Endothelial cell of umbilical vein (primary cell): ENCODE data around the gene LRIG1. TPM values are rescaled to one million over a fixed set of nuclear protein-coding genes. Genes with fewer than 3 reads are reported as not detected.

Experiments
- BruUV-seq: library from RNA; stranded (reverse); fragments of 400-500 nt; replicated peaks from 2 replicates; lab custom pipeline; 2021; lab: Mats Ljungman, UMichigan
- CTCF ChIA-PET: fragments of 300-600, 350-600 bp; sonication (Branson Sonifier 250); formaldehyde crosslinking; loops from one replicate; lab custom pipeline; 2021; ENCODE audit warnings: antibody characterized with exemption, inconsistent platforms; lab: Charles Lee
- POLR2A ChIA-PET: fragments of 300-600, 350-600 bp; sonication (Branson Sonifier 250); formaldehyde crosslinking; loops from one replicate; lab custom pipeline; 2021; ENCODE audit warnings: antibody characterized with exemption, inconsistent platforms; lab: Charles Lee
- DNase-seq: peaks from one replicate; pipeline ENCODE4 v3.0.0-alpha.2; 2011; ENCODE audit warnings: low read depth, low spot score
- FAIRE-seq: peaks from 2 replicates; lab custom pipeline; 2011; peaks lifted over from hg19 to GRCh38; lab: Jason Lieb, UNC
- H2AFZ ChIP-seq: 2 replicates; pipeline ENCODE4 v1.6.0; 2012; ENCODE audit warnings: low read depth, low read length, control low read depth, inconsistent platforms
- H3K27ac ChIP-seq: 2 replicates; pipeline ENCODE4 v1.5.1; 2011; ENCODE audit warnings: low read depth, mild to moderate bottlenecking, control low read depth, low read length, moderate library complexity; ENCODE audit not compliant: insufficient read depth
- H3K27me3 ChIP-seq, 2 experiments: 2 replicates each; pipeline versions ENCODE4 v1.6.0 to v1.6.1; 2011; ENCODE audit warnings: low read length in 2 of 2, mixed read lengths in 1 of 2; ENCODE audit not compliant: control insufficient read depth in 2 of 2, insufficient read depth in 2 of 2
- H3K36me3 ChIP-seq, 2 experiments: 2 replicates in 1 of 2; 3 replicates in 1 of 2; pipeline ENCODE4 v1.5.1; 2011; ENCODE audit warnings: low read length in 2 of 2, mild to moderate bottlenecking in 1 of 2, moderate library complexity in 1 of 2; ENCODE audit not compliant: control insufficient read depth in 2 of 2, insufficient read depth in 2 of 2; ENCODE audit errors: extremely low read depth in 1 of 2
- H3K4me1 ChIP-seq: 3 replicates; pipeline ENCODE4 v1.5.1; 2011; ENCODE audit warnings: mild to moderate bottlenecking, low read length; ENCODE audit not compliant: control insufficient read depth, insufficient read depth; ENCODE audit errors: extremely low read depth
- H3K4me2 ChIP-seq: 2 replicates; pipeline ENCODE4 v1.6.1; 2011; ENCODE audit warnings: low read length, control low read depth, mixed read lengths; ENCODE audit not compliant: insufficient read depth
- H3K4me3 ChIP-seq, 3 experiments: fragments of 200-600 bp in 1 of 3; sonication (generic), shearing (Covaris generic) in 1 of 3; replicated peaks in 1 of 3; 2 replicates each; pipeline ENCODE4 v1.5.1; 2011 to 2016; ENCODE audit warnings: control low read depth in 3 of 3, low read length in 3 of 3, mild to moderate bottlenecking in 2 of 3, inconsistent platforms in 1 of 3, low read depth in 1 of 3, moderate library complexity in 1 of 3; ENCODE audit not compliant: insufficient read depth in 1 of 3
- H3K79me2 ChIP-seq: 2 replicates; pipeline ENCODE4 v1.6.0; 2012; ENCODE audit warnings: low read length, inconsistent platforms; ENCODE audit not compliant: control insufficient read depth, insufficient read depth
- H3K9ac ChIP-seq: replicated peaks from 2 replicates; pipeline ENCODE3; 2011; ENCODE audit warnings: low read length, control low read depth; ENCODE audit not compliant: insufficient read depth; ENCODE audit errors: extremely low read depth
- H3K9me1 ChIP-seq: replicated peaks from 3 replicates; pipeline ENCODE4 v1.6.0; 2011; ENCODE audit warnings: mild to moderate bottlenecking, low read length; ENCODE audit not compliant: control insufficient read depth, insufficient read depth; ENCODE audit errors: extremely low read depth
- H3K9me3 ChIP-seq: replicated peaks from 2 replicates; pipeline ENCODE4 v1.5.1; 2012; ENCODE audit warnings: low read length, inconsistent platforms; ENCODE audit not compliant: control insufficient read depth, insufficient read depth
- H4K20me1 ChIP-seq: replicated peaks from 2 replicates; pipeline ENCODE3; 2011; ENCODE audit warnings: mild to moderate bottlenecking, low read length; ENCODE audit not compliant: control insufficient read depth, insufficient read depth; ENCODE audit errors: extremely low read depth
- CTCF ChIP-seq, 2 donors: IDR thresholded peaks; 1 replicate in 1 of 2; 2 replicates in 1 of 2; pipeline ENCODE4 v1.5.1; 2011; ENCODE audit warnings: low read length in 2 of 2, mild to moderate bottlenecking in 2 of 2, moderate library complexity in 2 of 2, control low read depth in 1 of 2, inconsistent platforms in 1 of 2, low read depth in 1 of 2; ENCODE audit not compliant: insufficient read depth in 1 of 2; ENCODE audit errors: extremely low read depth in 1 of 2
- EZH2 ChIP-seq: IDR thresholded peaks from 2 replicates; pipeline ENCODE4 v1.6.1; 2012; ENCODE audit warnings: borderline replicate concordance, low read depth, mild to moderate bottlenecking, moderate library complexity, low read length, inconsistent platforms; ENCODE audit not compliant: severe bottlenecking
- FOS ChIP-seq: IDR thresholded peaks from 2 replicates; pipeline ENCODE4 v1.6.1; 2011; ENCODE audit warnings: mild to moderate bottlenecking, low read length, moderate library complexity, borderline replicate concordance; ENCODE audit not compliant: insufficient read depth
- GATA2 ChIP-seq: IDR thresholded peaks from 2 replicates; pipeline ENCODE4 v1.7.0; 2011; ENCODE audit warnings: low read depth, mild to moderate bottlenecking, moderate library complexity, mixed read lengths, low read length; ENCODE audit not compliant: insufficient read length, insufficient read depth
- JUN ChIP-seq: IDR thresholded peaks from 2 replicates; pipeline ENCODE4 v1.6.1; 2011; ENCODE audit warnings: borderline replicate concordance, low read depth; ENCODE audit not compliant: insufficient read length, insufficient read depth
- MAX ChIP-seq: IDR thresholded peaks from 2 replicates; pipeline ENCODE4 v1.6.1; 2011; ENCODE audit not compliant: insufficient read depth, insufficient read length
- MYC ChIP-seq: IDR thresholded peaks from one replicate; pipeline ENCODE4 v1.6.1; 2011; ENCODE audit warnings: mild to moderate bottlenecking, low read depth, low read length
- POLR2A ChIP-seq: IDR thresholded peaks from 2 replicates; pipeline ENCODE4 v1.6.1; 2012; ENCODE audit warnings: low read depth, mild to moderate bottlenecking, control low read depth, low read length
- POLR2AphosphoS5 ChIP-seq: IDR thresholded peaks from 2 replicates; pipeline ENCODE4 v1.6.1; 2012; ENCODE audit warnings: low read depth, mild to moderate bottlenecking, control low read depth, low read length, moderate library complexity; ENCODE audit not compliant: insufficient read depth
- dilution Hi-C: fragments of 300-500 bp; cut with MboI; formaldehyde crosslinking; loops from one replicate; pipeline ENCODE4 v1.15.0; 2019; ENCODE audit warnings: low sequenced_read_pairs; ENCODE audit not compliant: extremely low pct_ligation_motif_present
- intact Hi-C: fragments of 100-400 bp; cut with micrococcal nuclease; formaldehyde crosslinking; loops from one replicate; pipeline ENCODE4 v1.10.0; 2022
- polyA plus RNA-seq, 4 experiments: library from polyadenylated mRNA; depleted of rRNA in 3 of 4; stranded (reverse) in 3 of 4; unstranded in 1 of 4; fragments of >200 nt; gene quantifications; 2 replicates each; pipeline versions ENCODE4 v1.2.1 to v1.2.3, GENCODE V29; 2011 to 2012; ENCODE audit warnings: missing spikeins in 1 of 4
- total RNA-seq: library from RNA; stranded (reverse); gene quantifications from 2 replicates; pipeline ENCODE4 v1.2.3, GENCODE V29; 2021

LRIG1 gene
- total and polyA plus RNA-seq, 2 donors (not counting 3 experiments of a cell fraction or from before 2014, with no cell fraction given) = 50.3 to 52.2 TPM

GRCh38 chr3:66444146-66444644 is 56.6 kb downstream of the LRIG1 start:
- H3K9ac ChIP-seq = no peak overlapping the region
- H3K9me3 ChIP-seq = no peaks in the 10 kb centered on the region
- no peaks in the 10 kb centered on the region for H4K20me1 ChIP-seq
- no peaks in the 10 kb centered on the region for H3K79me2 ChIP-seq
- TF ChIP-seq GATA2 (no peak), POLR2A (no peak), MAX (no peak), EZH2 (no peak), JUN (no peak), FOS (no peak), POLR2AphosphoS5 (no peak), MYC (no peak), CTCF (IDR thresholded peaks at IDR 0.05; ENCODE audit: extremely low read depth in 1 of 2, insufficient read depth in 1 of 2, low read depth in 1 of 2, low read length in 2 of 2) (no peak)
- peaks cover 34% of the 10 kb centered on the region for H3K4me1 ChIP-seq
- intact Hi-C loops (loop anchor here (5.0 kb wide), 1 partner anchor 37 kb away; no protein-coding TSS in a partner anchor), dilution Hi-C loops (no loop called here)
- DNase-seq (no peak), FAIRE-seq (no peak)
- CTCF ChIA-PET = interaction anchor here (1.5 kb wide), 1 partner anchor 10 kb away, joined by 5 read pairs; no protein-coding TSS in a partner anchor
- no peak overlapping the region for H3K27ac ChIP-seq
- POLR2A ChIA-PET = no interaction called here
- H3K4me2 ChIP-seq = no peak overlapping the region
- H3K36me3 ChIP-seq = no peaks in the 10 kb centered on the region
- no peak overlapping the region for H2AFZ ChIP-seq
- no peak overlapping the region for H3K4me3 ChIP-seq
- H3K9me1 ChIP-seq = no peaks in the 10 kb centered on the region
- no peaks in the 10 kb centered on the region for H3K27me3 ChIP-seq
- BruUV-seq = no TSS peak
